GM19043 (cell line): Measurements from ENCODE around the gene GRIN3B.

Source experiments
- ATAC-seq: cut with Tn5 transposase; IDR thresholded peaks from one replicate; pipeline ENCODE4 v1.9.1; 2021; ENCODE audit warnings: low read depth; ENCODE audit not compliant: unreplicated experiment

GRIN3B gene

GRCh38 chr19:990746-991145 is 9.5 kb upstream of the GRIN3B start:
- ATAC-seq = no peak

- no peak for ATAC-seq
Observed at GRCh38 chr19:991174-991931, 8.9 kb upstream of the GRIN3B start.

- ATAC-seq = no peak
Observed at GRCh38 chr19:991932-992669, 8.1 kb upstream of the GRIN3B start.

GRCh38 chr19:992670-993055 is 7.6 kb upstream of the GRIN3B start:
- no peak for ATAC-seq

- ATAC-seq = no peak
Observed at GRCh38 chr19:993361-993830, 6.8 kb upstream of the GRIN3B start.

GRCh38 chr19:993831-994393 is 6.3 kb upstream of the GRIN3B start:
- ATAC-seq = no peak

- ATAC-seq = no peak
Observed at GRCh38 chr19:994516-994915, 5.7 kb upstream of the GRIN3B start.

- no peak for ATAC-seq
Observed at GRCh38 chr19:995051-995827, 5.0 kb upstream of the GRIN3B start.

GRCh38 chr19:996051-996838 is 4.0 kb upstream of the GRIN3B start:
- no peak for ATAC-seq

GRCh38 chr19:998064-998463 is 2.2 kb upstream of the GRIN3B start:
- no peak for ATAC-seq

- ATAC-seq = no peak
Observed at GRCh38 chr19:999379-999719, 870 bp upstream of the GRIN3B start.

- no peak for ATAC-seq
Observed at GRCh38 chr19:1000591-1001537, 645 bp downstream of the GRIN3B start.

GRCh38 chr19:1001538-1002166 is 1.4 kb downstream of the GRIN3B start:
- no peak for ATAC-seq

- no peak for ATAC-seq
Observed at GRCh38 chr19:1002600-1002999, 2.4 kb downstream of the GRIN3B start.

- no peak for ATAC-seq
Observed at GRCh38 chr19:1003283-1003682, 3.1 kb downstream of the GRIN3B start.

- ATAC-seq = no peak
Observed at GRCh38 chr19:1004204-1004802, 4.1 kb downstream of the GRIN3B start.

GRCh38 chr19:1004803-1005664 is 4.8 kb downstream of the GRIN3B start:
- ATAC-seq = no peak
